Tibial nerve (tissue), 4 donors: ENCODE results near the gene ALAS1. TPM values are rescaled to one million over a fixed set of nuclear protein-coding genes. Genes with fewer than 3 reads are reported as not detected.
"Not testable (repeated sequence)": the region's sequence is repeated elsewhere in the genome, so short reads cannot be mapped to it uniquely, and the experiment has no call there.

ENCODE experiments used
- DNase-seq, 2 donors: peaks; one replicate each; pipeline ENCODE4 v3.0.0-alpha.2; 2019; ENCODE audit warnings: low spot score in 2 of 2
- H3K27ac ChIP-seq, 4 donors: fragments of 200-600 bp; sonication (generic) in 3 of 4; one replicate each; pipeline ENCODE4 v1.5.1; 2017 to 2019; ENCODE audit warnings: mild to moderate bottlenecking in 1 of 4
- H3K27me3 ChIP-seq, 2 donors: fragments of 200-600 bp; sonication (generic) in 1 of 2; one replicate each; pipeline versions ENCODE4 v1.5.1 to v1.6.0; 2017 to 2019
- H3K36me3 ChIP-seq, 3 donors: fragments of 200-600 bp; sonication (generic); one replicate each; pipeline ENCODE4 v1.5.1; 2018 to 2019
- H3K4me1 ChIP-seq, 4 donors: fragments of 200-600 bp; sonication (generic) in 3 of 4; one replicate each; pipeline ENCODE4 v1.5.1; 2017 to 2019
- H3K4me3 ChIP-seq, 4 donors: fragments of 200-600 bp; sonication (generic) in 3 of 4; one replicate each; pipeline ENCODE4 v1.5.1; 2017 to 2019; ENCODE audit warnings: mild to moderate bottlenecking in 1 of 4, moderate library complexity in 1 of 4
- H3K9me3 ChIP-seq, 4 donors: fragments of 200-600 bp; sonication (generic) in 3 of 4; one replicate each; pipeline ENCODE4 v1.5.1; 2017 to 2019
- EP300 ChIP-seq, 2 donors: sonication (generic); formaldehyde crosslinking; IDR thresholded peaks; one replicate each; pipeline ENCODE4 v1.6.1; 2017; ENCODE audit warnings: antibody characterized with exemption in 2 of 2, mild to moderate bottlenecking in 1 of 2
- POLR2A ChIP-seq, 2 donors: fragments of 450-650 bp; IDR thresholded peaks; one replicate each; pipeline ENCODE4 v1.6.1; 2017; ENCODE audit warnings: antibody characterized with exemption in 2 of 2, mild to moderate bottlenecking in 2 of 2, moderate library complexity in 2 of 2
- WGBS, 2 donors: methylation state at CpG; one replicate each; pipeline ENCODE4 v1.1.5; 2018; 5-methylcytosine and 5-hydroxymethylcytosine counted together
- total RNA-seq, 4 donors: library from RNA; depleted of rRNA; stranded (reverse); fragments of >200 nt; gene quantifications; one replicate each; pipeline ENCODE4 v1.1.0, GENCODE V29; 2016
- TF ChIP-seq, protein P1 (sequence below), 5 experiments: fragments of 200-600 bp in 3 of 5; fragments of 450-650 bp in 2 of 5; sonication (generic) in 3 of 5; IDR thresholded peaks; one replicate each; pipeline ENCODE4 v1.5.1; 2016 to 2019; ENCODE audit warnings: antibody characterized with exemption in 5 of 5, mild to moderate bottlenecking in 3 of 5, moderate library complexity in 2 of 5

ALAS1 gene
- total RNA-seq, 4 donors from 2014 or later: 26.1 to 37.1 (median 32.0) TPM

DNA sequence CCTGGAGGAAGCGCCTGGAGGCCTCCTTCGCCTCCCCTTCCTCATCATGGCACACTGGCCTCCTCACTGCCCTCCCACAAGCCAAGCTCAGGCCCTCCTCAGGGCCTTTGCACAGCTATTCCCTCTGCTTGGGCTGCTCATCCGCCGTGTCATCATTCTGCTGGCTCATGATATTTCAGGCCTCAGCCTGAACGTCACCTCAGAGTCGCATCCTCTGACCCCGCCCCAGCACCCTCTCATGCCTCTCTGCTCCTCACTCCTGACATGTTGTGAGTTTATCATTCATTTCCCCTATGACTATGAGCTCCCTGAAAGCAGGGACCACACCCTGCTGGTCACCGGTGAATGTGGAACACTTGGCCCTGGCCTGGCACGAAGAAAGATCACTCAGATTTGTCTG lies 23.1 kb upstream of the ALAS1 start:
- TF ChIP-seq EP300 (IDR thresholded peaks at IDR 0.05) (no peak), POLR2A (IDR thresholded peaks at IDR 0.05) (no peak)
- TF ChIP-seq, protein P1, sequence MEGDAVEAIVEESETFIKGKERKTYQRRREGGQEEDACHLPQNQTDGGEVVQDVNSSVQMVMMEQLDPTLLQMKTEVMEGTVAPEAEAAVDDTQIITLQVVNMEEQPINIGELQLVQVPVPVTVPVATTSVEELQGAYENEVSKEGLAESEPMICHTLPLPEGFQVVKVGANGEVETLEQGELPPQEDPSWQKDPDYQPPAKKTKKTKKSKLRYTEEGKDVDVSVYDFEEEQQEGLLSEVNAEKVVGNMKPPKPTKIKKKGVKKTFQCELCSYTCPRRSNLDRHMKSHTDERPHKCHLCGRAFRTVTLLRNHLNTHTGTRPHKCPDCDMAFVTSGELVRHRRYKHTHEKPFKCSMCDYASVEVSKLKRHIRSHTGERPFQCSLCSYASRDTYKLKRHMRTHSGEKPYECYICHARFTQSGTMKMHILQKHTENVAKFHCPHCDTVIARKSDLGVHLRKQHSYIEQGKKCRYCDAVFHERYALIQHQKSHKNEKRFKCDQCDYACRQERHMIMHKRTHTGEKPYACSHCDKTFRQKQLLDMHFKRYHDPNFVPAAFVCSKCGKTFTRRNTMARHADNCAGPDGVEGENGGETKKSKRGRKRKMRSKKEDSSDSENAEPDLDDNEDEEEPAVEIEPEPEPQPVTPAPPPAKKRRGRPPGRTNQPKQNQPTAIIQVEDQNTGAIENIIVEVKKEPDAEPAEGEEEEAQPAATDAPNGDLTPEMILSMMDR (IDR thresholded peaks at IDR 0.05): no peak
- WGBS, 2 donors: 80 to 84% methylated on average over 9 of the region's 9 CpGs
- no peak overlapping the region for H3K27ac ChIP-seq
- no peaks in the 10 kb centered on the region for H3K27me3 ChIP-seq
- no peak for DNase-seq
- H3K4me3 ChIP-seq: no peak overlapping the region
- H3K36me3 ChIP-seq: no peaks in the 10 kb centered on the region
- H3K4me1 ChIP-seq: peaks cover 0 to 4% (median 0%) of the 10 kb centered on the region in 4 donors
- H3K9me3 ChIP-seq: no peaks in the 10 kb centered on the region

DNA sequence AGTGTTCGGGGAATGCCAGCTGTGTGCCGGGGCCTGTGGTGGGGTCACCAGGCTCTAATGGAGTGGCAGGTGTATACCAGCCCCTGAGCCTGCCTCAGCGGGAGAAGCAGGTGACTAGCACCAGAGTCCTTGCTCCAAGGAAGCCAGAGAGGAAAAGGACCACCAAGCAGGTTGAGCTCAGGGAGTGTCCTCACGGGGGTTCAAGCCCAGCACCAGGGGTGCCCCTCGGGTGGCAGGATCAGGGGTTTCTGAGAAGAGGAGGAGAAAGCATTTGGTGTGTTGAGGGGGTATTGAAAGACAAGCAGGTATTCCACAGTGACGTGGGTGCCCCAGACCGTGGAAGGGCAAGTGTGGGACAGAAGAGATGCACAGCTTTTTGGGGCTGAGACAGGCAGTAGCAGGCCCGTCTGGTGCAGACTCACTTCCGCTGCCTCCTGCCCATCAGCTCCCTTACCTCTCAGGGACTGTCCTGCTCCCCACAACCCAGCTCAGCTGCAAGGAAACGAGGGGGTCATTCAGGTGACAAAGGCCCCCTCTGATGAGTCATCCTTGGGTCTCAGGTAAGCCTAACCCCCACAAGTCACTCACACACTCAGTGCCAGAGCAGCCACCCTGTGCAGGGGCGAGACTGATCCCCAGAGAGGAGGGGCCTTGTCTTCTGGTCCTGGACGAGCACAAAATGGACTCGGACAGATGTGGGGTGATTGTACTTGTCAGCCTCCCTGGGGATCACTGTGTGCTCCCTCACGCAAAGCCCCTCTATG lies 22.4 kb upstream of the ALAS1 start:
- Histone ChIP-seq H3K36me3 (no peaks in the 10 kb centered on the region), H3K27ac (no peak overlapping the region), H3K4me1 (peaks cover 0 to 4% (median 0%) of the 10 kb centered on the region in 4 donors), H3K27me3 (no peaks in the 10 kb centered on the region), H3K9me3 (no peaks in the 10 kb centered on the region), H3K4me3 (no peak overlapping the region)
- no peak for DNase-seq
- 89 to 91% methylated on average over 14 of the region's 14 CpGs for WGBS, 2 donors
- TF ChIP-seq, protein P1 (IDR thresholded peaks at IDR 0.05): no peak
- TF ChIP-seq EP300 (IDR thresholded peaks at IDR 0.05) (no peak), POLR2A (IDR thresholded peaks at IDR 0.05) (no peak)

DNA sequence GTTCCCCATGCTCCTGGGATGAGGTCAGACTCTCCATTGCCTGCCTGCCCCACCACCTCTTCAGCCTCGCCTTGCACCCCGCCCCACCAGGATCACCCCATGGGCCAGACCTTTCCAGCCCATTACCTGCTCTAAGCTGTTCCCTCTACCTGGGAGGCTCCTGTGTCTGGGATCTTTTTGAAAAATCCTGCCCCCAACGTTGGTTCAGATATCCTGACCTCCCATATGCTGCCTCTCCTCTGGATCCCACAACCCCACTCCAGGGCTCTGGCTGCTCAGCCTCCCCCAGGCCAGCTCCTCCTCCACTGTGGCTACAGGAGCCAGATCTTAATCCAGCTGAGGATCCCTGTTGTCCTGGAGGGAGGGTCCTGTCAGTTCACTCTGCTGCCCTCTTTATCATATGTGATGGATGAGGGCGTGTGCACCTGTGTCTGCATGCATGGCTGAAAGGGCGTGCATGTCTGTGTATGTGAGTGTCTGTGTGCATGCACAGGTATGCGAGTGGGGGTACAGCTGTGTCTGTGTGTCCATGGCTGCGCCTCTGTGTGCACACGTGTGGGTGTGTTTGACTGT lies 21.7 kb upstream of the ALAS1 start:
- Histone ChIP-seq H3K4me3 (no peak overlapping the region), H3K36me3 (no peaks in the 10 kb centered on the region), H3K27me3 (no peaks in the 10 kb centered on the region), H3K4me1 (peaks cover 0 to 4% (median 0%) of the 10 kb centered on the region in 4 donors), H3K9me3 (no peaks in the 10 kb centered on the region), H3K27ac (no peak overlapping the region)
- TF ChIP-seq, protein P1 (IDR thresholded peaks at IDR 0.05): no peak
- TF ChIP-seq POLR2A (IDR thresholded peaks at IDR 0.05): no peak
- no peak for TF ChIP-seq EP300 (IDR thresholded peaks at IDR 0.05)
- 84 to 85% methylated on average over 6 to 8 of the region's 8 CpGs for WGBS, 2 donors
- DNase-seq: no peak

DNA sequence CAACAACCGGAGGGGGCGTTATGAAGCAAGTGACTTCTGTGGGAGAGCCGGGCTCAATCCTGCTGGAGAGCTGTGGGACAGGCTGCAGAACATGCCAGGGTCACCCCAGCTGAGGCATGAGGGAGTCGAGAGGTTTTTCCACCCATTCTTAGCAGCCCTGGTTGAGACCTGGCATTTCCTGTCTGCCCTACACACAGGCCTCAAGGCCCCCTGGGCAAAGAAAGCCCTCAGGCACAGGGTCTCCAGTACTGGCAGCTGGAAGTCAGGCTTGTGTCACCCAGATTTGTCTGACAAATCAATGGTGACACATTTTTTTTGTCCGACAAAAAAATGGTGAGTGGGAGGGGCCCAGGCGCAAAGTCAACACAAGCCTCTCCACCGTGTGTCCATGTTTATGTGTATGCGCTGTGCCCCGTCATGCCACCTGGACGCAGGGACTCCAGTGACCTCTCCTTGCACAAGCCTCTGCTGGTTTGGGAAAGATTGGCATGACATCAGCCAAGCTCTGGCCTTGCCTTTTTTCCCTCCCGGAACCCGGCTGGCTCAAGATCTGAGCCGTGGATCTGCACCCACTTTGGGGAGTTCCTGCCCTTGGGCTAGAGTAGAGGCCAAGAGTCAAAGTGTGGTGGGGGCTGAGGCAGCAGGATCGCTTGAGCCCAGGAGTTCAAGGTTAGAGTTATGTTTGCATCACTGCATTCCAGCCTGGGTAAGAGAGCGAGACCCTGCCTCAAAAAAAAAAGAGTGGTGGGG lies 20.8 kb upstream of the ALAS1 start:
- 50 to 54% methylated on average over 14 to 15 of the region's 15 CpGs for WGBS, 2 donors
- Histone ChIP-seq H3K4me3 (no peak overlapping the region), H3K36me3 (no peaks in the 10 kb centered on the region), H3K9me3 (no peaks in the 10 kb centered on the region), H3K27ac (no peak overlapping the region), H3K27me3 (no peaks in the 10 kb centered on the region), H3K4me1 (peaks cover 0 to 12% (median 0%) of the 10 kb centered on the region in 4 donors)
- no peak for DNase-seq
- no peak for TF ChIP-seq POLR2A (IDR thresholded peaks at IDR 0.05)
- TF ChIP-seq, protein P1 (IDR thresholded peaks at IDR 0.05): no peak

DNA sequence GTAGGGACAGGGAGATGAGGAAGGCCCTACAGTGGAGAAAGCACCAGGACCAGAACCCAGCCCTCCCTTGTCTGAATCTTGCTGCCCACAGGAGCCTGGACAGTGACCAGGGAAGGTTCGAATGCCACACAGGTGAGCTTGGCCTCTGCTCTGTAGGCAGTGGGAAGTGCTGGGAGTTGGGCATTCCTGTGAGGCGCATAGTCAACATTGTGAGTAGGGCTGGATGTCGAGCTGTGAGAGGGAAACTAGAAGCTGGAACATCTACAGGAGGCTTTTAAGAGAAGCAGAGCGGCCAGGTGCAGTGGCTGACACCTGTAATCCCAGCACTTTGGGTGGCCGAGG lies 20.3 kb upstream of the ALAS1 start:
- 83 to 89% methylated on average over 5 of the region's 5 CpGs for WGBS, 2 donors
- Histone ChIP-seq H3K27me3 (no peaks in the 10 kb centered on the region), H3K27ac (no peak overlapping the region), H3K9me3 (no peaks in the 10 kb centered on the region), H3K4me1 (peaks cover 0 to 12% (median 0%) of the 10 kb centered on the region in 4 donors), H3K36me3 (no peaks in the 10 kb centered on the region), H3K4me3 (no peak overlapping the region)
- TF ChIP-seq POLR2A (IDR thresholded peaks at IDR 0.05): no peak
- TF ChIP-seq, protein P1 (IDR thresholded peaks at IDR 0.05): no peak
- TF ChIP-seq EP300 (IDR thresholded peaks at IDR 0.05): no peak
- DNase-seq: no peak

DNA sequence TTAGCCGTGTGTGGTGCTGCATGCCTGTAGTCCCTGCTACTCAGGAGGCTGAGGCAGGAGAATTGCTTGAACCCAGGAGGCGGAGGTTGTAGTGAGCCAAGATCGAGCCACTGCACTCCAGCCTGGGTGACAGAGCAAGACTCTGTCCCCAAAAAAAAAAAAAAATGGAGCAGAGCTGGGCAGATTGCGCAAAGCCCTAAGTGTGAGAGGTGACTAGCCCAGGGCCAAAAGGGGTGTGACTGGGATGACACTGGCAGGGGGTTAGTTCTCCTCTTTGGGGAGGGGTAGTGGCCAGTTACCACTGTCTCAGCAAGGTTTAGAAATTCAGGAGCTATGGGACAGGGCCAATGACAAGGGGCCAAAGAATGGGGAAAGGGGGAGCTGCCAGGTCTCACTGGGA lies 19.8 kb upstream of the ALAS1 start:
- not testable (repeated sequence) for H3K36me3 ChIP-seq, H3K27ac ChIP-seq, H3K4me3 ChIP-seq, DNase-seq, H3K9me3 ChIP-seq, H3K27me3 ChIP-seq
- 84 to 90% methylated on average over 4 of the region's 4 CpGs for WGBS, 2 donors
- H3K4me1 ChIP-seq: peaks cover 0 to 12% (median 0%) of the 10 kb centered on the region in 4 donors
